ENCODE measurements around the gene TMEM161A.
A peak's percentile ranks its signal among the peaks of the same experiment; 100 is the strongest.
"Not testable (repeated sequence)": the region's sequence is repeated elsewhere in the genome, so short reads cannot be mapped to it uniquely, and the experiment has no call there.

The TMEM161A gene

GRCh38 chr19:19121371-19121770, 16.9 kb downstream of the TMEM161A start:
- DNase-seq (ENCODE audit: low read depth) = no peak

- DNase-seq (ENCODE audit: low read depth) = no peak
Observed at GRCh38 chr19:19120308-19121231, 17.7 kb downstream of the TMEM161A start.

GRCh38 chr19:19119325-19120237, 18.7 kb downstream of the TMEM161A start:
- no peak for DNase-seq (ENCODE audit: low read depth)

GRCh38 chr19:19115954-19116353, 22.3 kb downstream of the TMEM161A start:
- DNase-seq (ENCODE audit: low read depth) = peak; percentile 37

- DNase-seq (ENCODE audit: low read depth) = no peak
Observed at GRCh38 chr19:19113040-19113626, 25.1 kb downstream of the TMEM161A start.

GRCh38 chr19:19111967-19112580, 26.2 kb downstream of the TMEM161A start:
- DNase-seq (ENCODE audit: low read depth) = no peak

- no peak for DNase-seq (ENCODE audit: low read depth)
Observed at GRCh38 chr19:19111136-19111835, 27.0 kb downstream of the TMEM161A start.

GRCh38 chr19:19110410-19111135, 27.7 kb downstream of the TMEM161A start:
- DNase-seq (ENCODE audit: low read depth) = no peak

GRCh38 chr19:19109601-19110000, 28.7 kb downstream of the TMEM161A start:
- no peak for DNase-seq (ENCODE audit: low read depth)

- DNase-seq (ENCODE audit: low read depth) = no peak
Observed at GRCh38 chr19:19107654-19108053, 30.6 kb downstream of the TMEM161A start.

- DNase-seq (ENCODE audit: low read depth) = not testable (repeated sequence)
Observed at GRCh38 chr19:19106938-19107337, 31.3 kb downstream of the TMEM161A start.

GRCh38 chr19:19106056-19106551, 32.2 kb downstream of the TMEM161A start:
- no peak for DNase-seq (ENCODE audit: low read depth)

GRCh38 chr19:19105365-19106055, 32.8 kb downstream of the TMEM161A start:
- no peak for DNase-seq (ENCODE audit: low read depth)

GRCh38 chr19:19103167-19103566, 35.1 kb downstream of the TMEM161A start:
- no peak for DNase-seq (ENCODE audit: low read depth)

- DNase-seq (ENCODE audit: low read depth) = not testable (repeated sequence)
Observed at GRCh38 chr19:19102566-19102965, 35.7 kb downstream of the TMEM161A start.

GRCh38 chr19:19101540-19101939, 36.7 kb downstream of the TMEM161A start:
- no peak for DNase-seq (ENCODE audit: low read depth)

- DNase-seq (ENCODE audit: low read depth) = no peak
Observed at GRCh38 chr19:19098703-19099632, 39.3 kb downstream of the TMEM161A start.

GRCh38 chr19:19098084-19098702, 40.1 kb downstream of the TMEM161A start:
- DNase-seq (ENCODE audit: low read depth) = no peak

Measured in activated T-cell treated with anti-CD3 and anti-CD28 coated beads for 1 hour (primary cell).